Measurements from ENCODE around the gene HMCES. TPM values are rescaled to one million over a fixed set of nuclear protein-coding genes. Genes with fewer than 3 reads are reported as not detected.
"Not testable (repeated sequence)": the region's sequence is repeated elsewhere in the genome, so short reads cannot be mapped to it uniquely, and the experiment has no call there.

Gene HMCES
- total RNA-seq, 1 donor from 2014 or later: 32.9 TPM

GRCh38 chr3:129320261-129320660, 41.6 kb downstream of the HMCES start:
- no peak for DNase-seq (ENCODE audit: low read depth)

GRCh38 chr3:129320825-129321487, 42.3 kb downstream of the HMCES start:
- DNase-seq (ENCODE audit: low read depth): no peak

- DNase-seq (ENCODE audit: low read depth): no peak
Observed at GRCh38 chr3:129321887-129322286, 43.2 kb downstream of the HMCES start.

DNA sequence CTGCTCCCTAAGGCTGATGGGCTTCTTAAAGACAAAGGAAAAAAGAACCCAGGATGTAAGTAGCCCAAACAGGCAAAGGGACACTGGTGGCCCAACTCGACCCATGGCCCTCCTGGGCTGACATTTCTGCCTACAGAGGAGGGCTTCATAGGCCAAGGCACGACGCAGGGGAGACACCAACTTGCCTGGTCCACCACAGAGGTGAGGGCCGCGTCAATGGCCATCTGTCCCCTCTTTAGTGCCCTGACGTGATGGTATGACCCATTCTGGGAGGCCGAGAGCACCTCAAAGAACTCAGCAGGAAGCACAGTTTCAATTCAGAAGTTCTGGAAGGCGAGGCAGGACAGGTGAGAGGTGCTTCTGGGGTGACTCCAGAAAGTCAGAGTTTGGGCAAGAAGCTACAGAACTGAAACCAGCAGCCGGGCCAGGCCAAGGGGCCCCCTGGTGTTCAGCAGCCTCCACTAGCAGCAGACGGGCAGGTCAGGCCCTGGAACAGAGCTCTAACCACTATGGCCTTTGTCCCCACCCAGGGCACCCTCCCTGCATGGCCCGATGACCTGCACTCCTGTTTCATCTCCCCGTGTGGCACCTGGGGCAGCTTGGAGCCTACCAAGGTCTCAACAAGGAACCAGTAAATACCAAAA, 45.1 kb downstream of the HMCES start:
- no peak for DNase-seq (ENCODE audit: low read depth)

DNA sequence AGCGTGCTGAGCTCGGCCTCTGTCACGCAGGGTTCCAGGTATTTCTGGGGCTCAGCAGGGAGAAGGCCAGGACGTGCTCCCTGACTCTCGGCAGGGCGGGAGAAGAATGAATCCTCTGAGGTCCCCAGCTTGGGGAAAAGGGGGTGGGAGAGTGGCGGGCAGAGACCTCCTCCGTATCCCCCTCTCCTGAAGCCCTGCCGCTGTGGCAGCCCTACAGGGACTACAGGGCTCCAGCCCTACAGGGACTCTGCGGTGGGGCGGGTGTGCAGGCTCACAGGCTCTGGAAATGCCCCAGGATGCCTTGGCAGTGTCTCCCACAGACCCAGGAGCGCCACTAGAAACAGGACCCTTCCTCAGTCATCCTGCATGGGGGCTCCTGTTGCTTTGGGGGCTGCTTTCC, 46.2 kb downstream of the HMCES start:
- DNase-seq (ENCODE audit: low read depth): no peak

DNA sequence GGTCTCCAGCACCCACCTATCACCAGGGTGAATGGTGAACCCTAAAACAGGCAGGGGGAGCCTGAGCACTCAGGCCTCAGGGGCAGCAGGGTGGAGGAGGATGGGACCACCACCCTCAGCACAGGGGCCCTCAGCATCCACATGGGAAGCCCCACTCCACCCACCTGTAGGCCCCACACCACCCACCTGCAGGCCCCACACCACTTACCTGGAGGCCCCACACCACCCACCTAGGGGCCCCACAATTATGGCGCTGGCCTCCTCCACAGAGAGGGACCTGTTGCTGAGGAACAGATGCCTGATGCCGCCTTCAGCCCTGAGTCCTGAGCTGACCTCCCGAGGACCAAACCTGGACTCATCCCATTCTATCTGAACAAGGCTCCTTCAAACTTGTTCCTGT, 46.7 kb downstream of the HMCES start:
- DNase-seq (ENCODE audit: low read depth): no peak

DNA sequence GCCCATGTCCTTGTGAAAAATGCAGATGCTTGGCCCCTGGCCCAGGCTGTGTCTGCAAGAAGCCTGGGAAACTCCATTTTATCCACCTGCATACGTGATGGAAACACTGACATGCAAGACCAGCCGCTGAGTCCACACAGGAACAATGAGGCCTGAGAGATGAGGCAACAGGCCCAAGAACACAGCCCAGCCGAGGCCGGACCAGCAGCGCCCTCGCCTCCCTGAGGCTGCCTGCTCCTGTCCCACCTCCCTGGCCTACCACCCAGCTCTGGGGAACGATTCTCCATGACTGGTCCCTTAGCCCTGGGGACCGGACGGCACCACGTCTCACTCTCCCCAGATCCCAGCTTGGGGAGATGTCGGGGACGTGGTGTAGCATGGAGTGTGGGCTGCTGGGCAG, 47.5 kb downstream of the HMCES start:
- DNase-seq (ENCODE audit: low read depth): no peak

DNA sequence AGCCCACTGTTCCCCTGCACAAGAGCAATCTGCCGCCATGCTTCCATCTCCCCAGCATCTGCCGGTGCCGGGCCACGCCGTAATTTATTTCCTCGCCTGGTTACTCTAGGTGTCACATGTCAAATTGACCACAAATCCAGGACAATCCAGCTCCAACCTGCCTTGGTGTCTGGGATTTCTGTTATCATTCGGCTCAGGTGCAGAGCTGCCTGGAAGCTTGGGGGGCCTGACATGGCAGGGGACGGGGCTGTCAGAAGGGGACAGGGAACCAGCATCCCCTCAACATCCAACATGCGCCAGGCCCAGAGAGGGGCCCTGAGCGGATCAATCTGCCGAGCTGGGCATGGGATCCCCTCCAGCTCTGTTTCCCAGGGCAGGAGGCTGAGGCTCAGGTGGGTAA, 47.9 kb downstream of the HMCES start:
- DNase-seq (ENCODE audit: low read depth): no peak

GRCh38 chr3:129327510-129327909, 48.8 kb downstream of the HMCES start:
- no peak for DNase-seq (ENCODE audit: low read depth)

- no peak for DNase-seq (ENCODE audit: low read depth)
Observed at GRCh38 chr3:129329858-129330257, 51.2 kb downstream of the HMCES start.

- DNase-seq (ENCODE audit: low read depth): no peak
Observed at GRCh38 chr3:129330409-129330808, 51.7 kb downstream of the HMCES start.

- DNase-seq (ENCODE audit: low read depth): no peak
Observed at GRCh38 chr3:129333891-129334290, 55.2 kb downstream of the HMCES start.

DNA sequence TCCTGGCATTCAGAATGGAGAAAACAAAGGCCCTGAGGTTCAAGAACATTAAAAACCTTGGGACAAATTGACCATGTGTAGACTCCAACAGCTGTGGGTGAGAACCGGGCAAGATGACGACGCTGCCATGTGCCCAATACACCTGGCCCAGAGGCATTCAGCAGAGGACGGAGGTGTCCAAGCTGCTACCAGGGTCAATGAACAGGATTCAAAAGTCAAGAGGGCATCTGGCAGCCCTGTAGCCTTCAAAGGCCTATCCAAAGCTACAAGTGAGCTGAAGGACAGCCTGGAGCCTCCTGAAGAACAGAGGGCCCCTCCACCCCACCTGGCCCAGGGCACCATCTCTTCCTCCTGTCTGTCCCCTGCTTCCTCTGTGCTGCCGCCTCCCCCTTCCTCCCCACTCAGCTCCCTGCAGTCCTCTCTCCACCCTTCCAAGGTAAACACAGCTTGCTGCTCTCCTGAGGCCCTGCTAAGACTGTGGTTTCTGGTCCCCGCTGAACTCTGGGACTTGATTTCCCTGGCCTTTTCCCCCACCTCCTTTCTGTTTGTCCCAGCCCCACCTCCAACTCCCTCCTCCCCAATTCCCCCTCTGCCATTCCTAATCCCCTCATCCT, 57.5 kb downstream of the HMCES start:
- DNase-seq (ENCODE audit: low read depth): no peak

GRCh38 chr3:129337719-129338118, 59.0 kb downstream of the HMCES start:
- not testable (repeated sequence) for DNase-seq (ENCODE audit: low read depth)

GRCh38 chr3:129339186-129339585, 60.5 kb downstream of the HMCES start:
- DNase-seq (ENCODE audit: low read depth): not testable (repeated sequence)

GRCh38 chr3:129339833-129340232, 61.2 kb downstream of the HMCES start:
- not testable (repeated sequence) for DNase-seq (ENCODE audit: low read depth)

DNA sequence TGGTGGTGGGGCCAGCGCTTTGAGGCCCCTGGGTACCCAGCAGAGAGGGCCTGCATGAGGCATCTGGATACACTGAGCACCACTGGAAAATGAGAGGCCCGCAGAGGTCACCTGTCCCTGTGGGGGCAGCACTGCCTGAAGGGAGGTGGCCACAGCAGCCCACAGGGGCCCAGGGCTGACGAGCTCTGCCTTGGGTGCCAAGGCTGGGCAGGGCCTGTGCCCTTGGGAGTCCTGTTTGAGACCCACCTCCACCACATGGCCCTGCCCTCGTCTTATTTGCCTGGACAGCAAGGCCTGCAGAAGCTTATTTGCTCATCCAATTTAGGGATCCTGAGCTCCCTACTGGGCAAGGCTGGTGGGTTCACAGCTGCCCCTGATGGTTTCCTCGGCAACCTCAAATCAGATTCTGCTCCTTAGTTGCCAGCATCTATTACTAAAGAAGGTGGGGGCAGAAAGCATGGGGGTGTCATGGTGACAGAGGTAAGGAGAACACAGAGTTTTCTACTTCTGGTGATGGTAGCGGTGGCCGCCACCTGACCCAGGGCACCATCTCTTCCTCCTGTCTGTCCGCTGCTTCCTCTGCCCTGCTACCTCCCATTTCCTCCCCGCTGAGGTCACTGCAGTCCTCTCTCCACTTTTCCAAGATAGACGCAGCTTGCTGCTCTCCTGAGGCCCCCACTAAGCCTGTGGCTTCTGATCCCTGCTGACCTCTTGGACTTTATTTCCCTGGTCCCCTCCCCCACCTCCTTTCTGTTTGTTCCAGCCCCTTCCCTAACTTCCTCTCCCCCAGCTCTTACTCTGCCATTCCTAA, 62.9 kb downstream of the HMCES start:
- no peak for DNase-seq (ENCODE audit: low read depth)

GRCh38 chr3:129343643-129344360, 65.1 kb downstream of the HMCES start:
- DNase-seq (ENCODE audit: low read depth): no peak

GRCh38 chr3:129344540-129345220, 66.0 kb downstream of the HMCES start:
- DNase-seq (ENCODE audit: low read depth): no peak

DNA sequence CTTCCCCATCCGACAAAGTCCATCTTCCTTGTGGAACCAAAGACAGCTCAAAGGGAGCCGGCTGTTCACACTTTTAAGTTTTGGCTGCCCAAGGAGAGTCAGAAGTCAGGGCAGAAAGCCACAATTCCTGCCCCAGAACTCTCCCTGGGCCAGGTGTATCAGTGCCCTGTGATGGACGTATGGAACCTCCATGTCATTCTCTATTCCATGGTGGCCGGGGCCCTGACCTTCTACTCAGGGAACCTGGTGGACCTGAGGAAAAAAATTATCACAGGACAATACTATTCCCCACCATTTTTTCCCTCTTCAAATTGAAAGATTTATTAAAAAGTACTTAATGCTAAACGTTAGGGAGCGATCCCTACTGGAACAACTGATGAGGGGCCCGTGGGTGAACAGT, 66.6 kb downstream of the HMCES start:
- no peak for DNase-seq (ENCODE audit: low read depth)

GRCh38 chr3:129345971-129346370, 67.3 kb downstream of the HMCES start:
- DNase-seq (ENCODE audit: low read depth): no peak
